HG03378 (cell line): ENCODE data around the gene RNU1-2.
"Not testable (repeated sequence)": the region's sequence is repeated elsewhere in the genome, so short reads cannot be mapped to it uniquely, and the experiment has no call there.

Source experiments
- ATAC-seq: cut with Tn5 transposase; IDR thresholded peaks from one replicate; pipeline ENCODE4 v1.9.1; 2021; ENCODE audit warnings: mild to moderate bottlenecking, moderate library complexity; ENCODE audit not compliant: unreplicated experiment

RNU1-2 gene

GRCh38 chr1:16906873-16907272 is 11.1 kb downstream of the RNU1-2 start:
- ATAC-seq, result no peak

GRCh38 chr1:16907870-16908758 is 12.3 kb downstream of the RNU1-2 start:
- no peak for ATAC-seq

GRCh38 chr1:16911851-16912721 is 16.3 kb downstream of the RNU1-2 start:
- not testable (repeated sequence) for ATAC-seq

GRCh38 chr1:16912742-16913141 is 17.0 kb downstream of the RNU1-2 start:
- ATAC-seq, result not testable (repeated sequence)

GRCh38 chr1:16913181-16913832 is 17.5 kb downstream of the RNU1-2 start:
- ATAC-seq, result no peak

- no peak for ATAC-seq
Observed at GRCh38 chr1:16913833-16914662, 18.3 kb downstream of the RNU1-2 start.

GRCh38 chr1:16914928-16915626 is 19.3 kb downstream of the RNU1-2 start:
- not testable (repeated sequence) for ATAC-seq

GRCh38 chr1:16915627-16915973 is 19.8 kb downstream of the RNU1-2 start:
- no peak for ATAC-seq

- ATAC-seq, result not testable (repeated sequence)
Observed at GRCh38 chr1:16916036-16916880, 20.5 kb downstream of the RNU1-2 start.

GRCh38 chr1:16918371-16918770 is 22.6 kb downstream of the RNU1-2 start:
- ATAC-seq, result no peak

- not testable (repeated sequence) for ATAC-seq
Observed at GRCh38 chr1:16918936-16919665, 23.3 kb downstream of the RNU1-2 start.

- no peak for ATAC-seq
Observed at GRCh38 chr1:16920951-16921350, 25.2 kb downstream of the RNU1-2 start.

- ATAC-seq, result no peak
Observed at GRCh38 chr1:16921391-16922185, 25.8 kb downstream of the RNU1-2 start, which contains the start of gene CROCC. TSS of gene CROCC (plus strand) at chr1:16921931. CDS start at chr1:16922019, 88 bp downstream.

GRCh38 chr1:16922466-16922865 is 26.7 kb downstream of the RNU1-2 start:
- no peak for ATAC-seq

GRCh38 chr1:16922885-16923431 is 27.2 kb downstream of the RNU1-2 start:
- ATAC-seq, result no peak

GRCh38 chr1:16924216-16924918 is 28.6 kb downstream of the RNU1-2 start:
- no peak for ATAC-seq
